ENCODE results near the gene ZMYND12.

GRCh38 chr1:42386051-42386450, 69.8 kb downstream of the ZMYND12 start:
- TF ChIP-seq CTCF (conservative IDR thresholded peaks at IDR 0.05 in 1 of 2, IDR thresholded peaks at IDR 0.05 in 1 of 2; ENCODE audit: low read depth in 1 of 2, low read length in 2 of 2) (no peak), EZH2 (IDR thresholded peaks at IDR 0.05; ENCODE audit: low read length, missing control alignments) (no peak)
